Osteocyte (in vitro differentiated cells): ENCODE results near the gene EXOC3L1. TPM values are rescaled to one million over a fixed set of nuclear protein-coding genes. Genes with fewer than 3 reads are reported as not detected.

Experiments
- DNase-seq: peaks from one replicate; pipeline ENCODE4 v3.0.0; 2021; ENCODE audit warnings: mixed read lengths; ENCODE audit not compliant: unreplicated experiment; ENCODE audit errors: extremely low spot score
- H3K27ac Mint-ChIP-seq: one replicate; pipeline ENCODE4 v1.8.0; 2021; ENCODE audit warnings: mild to moderate bottlenecking, mixed read lengths; ENCODE audit not compliant: unreplicated experiment
- H3K27me3 Mint-ChIP-seq: one replicate; pipeline ENCODE4 v1.8.0; 2021; ENCODE audit warnings: mixed read lengths; ENCODE audit not compliant: unreplicated experiment
- H3K36me3 Mint-ChIP-seq: one replicate; pipeline ENCODE4 v1.8.0; 2021; ENCODE audit warnings: mixed read lengths; ENCODE audit not compliant: unreplicated experiment
- H3K4me1 Mint-ChIP-seq: one replicate; pipeline ENCODE4 v1.8.0; 2021; ENCODE audit warnings: mixed read lengths; ENCODE audit not compliant: unreplicated experiment
- H3K4me3 Mint-ChIP-seq: one replicate; pipeline ENCODE4 v1.8.0; 2021; ENCODE audit warnings: mild to moderate bottlenecking, moderate library complexity, mixed read lengths; ENCODE audit not compliant: unreplicated experiment
- H3K9me3 Mint-ChIP-seq: one replicate; pipeline ENCODE4 v1.8.0; 2021; ENCODE audit warnings: mixed read lengths; ENCODE audit not compliant: unreplicated experiment
- total RNA-seq: library from RNA; stranded (reverse); gene quantifications from 2 replicates; pipeline ENCODE4 v1.2.1, GENCODE V29; 2021
- TF ChIP-seq, protein P1 (sequence below): fragments of 200-600 bp; sonication (generic); IDR thresholded peaks from 2 replicates; pipeline ENCODE4 v1.5.0; 2021; ENCODE audit warnings: antibody characterized with exemption, mild to moderate bottlenecking, moderate library complexity

Gene EXOC3L1
- total RNA-seq, 1 donor from 2014 or later, result not detected

DNA sequence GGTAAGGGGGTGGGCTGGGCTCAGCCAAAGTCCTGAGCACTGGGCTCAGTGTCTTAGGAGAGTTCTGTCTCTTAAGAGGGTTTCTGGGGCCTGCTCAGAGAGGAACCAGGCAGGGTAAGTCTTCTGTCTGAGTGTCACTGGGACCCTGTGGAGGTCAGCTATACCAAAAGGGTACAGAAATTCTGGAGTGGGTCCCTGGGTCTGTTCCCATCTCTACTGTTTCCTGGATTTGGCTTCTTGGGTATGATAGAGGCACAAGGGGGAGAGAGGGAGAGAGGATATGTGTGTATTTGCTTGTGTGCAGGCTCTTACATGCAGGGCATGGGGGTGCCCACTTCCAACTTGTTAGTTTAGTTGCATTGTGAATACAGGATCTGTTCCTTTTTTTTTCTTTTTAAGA, 3.6 kb upstream of the EXOC3L1 start:
- Mint-ChIP-seq H3K27ac (peak overlapping the region; percentile 4), H3K36me3 (peaks cover 22% of the 10 kb centered on the region), H3K4me1 (peaks cover 31% of the 10 kb centered on the region), H3K27me3 (no peaks in the 10 kb centered on the region), H3K4me3 (peak overlapping the region; percentile 84), H3K9me3 (no peaks in the 10 kb centered on the region)
- no peak for DNase-seq
- TF ChIP-seq, protein P1, sequence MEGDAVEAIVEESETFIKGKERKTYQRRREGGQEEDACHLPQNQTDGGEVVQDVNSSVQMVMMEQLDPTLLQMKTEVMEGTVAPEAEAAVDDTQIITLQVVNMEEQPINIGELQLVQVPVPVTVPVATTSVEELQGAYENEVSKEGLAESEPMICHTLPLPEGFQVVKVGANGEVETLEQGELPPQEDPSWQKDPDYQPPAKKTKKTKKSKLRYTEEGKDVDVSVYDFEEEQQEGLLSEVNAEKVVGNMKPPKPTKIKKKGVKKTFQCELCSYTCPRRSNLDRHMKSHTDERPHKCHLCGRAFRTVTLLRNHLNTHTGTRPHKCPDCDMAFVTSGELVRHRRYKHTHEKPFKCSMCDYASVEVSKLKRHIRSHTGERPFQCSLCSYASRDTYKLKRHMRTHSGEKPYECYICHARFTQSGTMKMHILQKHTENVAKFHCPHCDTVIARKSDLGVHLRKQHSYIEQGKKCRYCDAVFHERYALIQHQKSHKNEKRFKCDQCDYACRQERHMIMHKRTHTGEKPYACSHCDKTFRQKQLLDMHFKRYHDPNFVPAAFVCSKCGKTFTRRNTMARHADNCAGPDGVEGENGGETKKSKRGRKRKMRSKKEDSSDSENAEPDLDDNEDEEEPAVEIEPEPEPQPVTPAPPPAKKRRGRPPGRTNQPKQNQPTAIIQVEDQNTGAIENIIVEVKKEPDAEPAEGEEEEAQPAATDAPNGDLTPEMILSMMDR, result no peak

DNA sequence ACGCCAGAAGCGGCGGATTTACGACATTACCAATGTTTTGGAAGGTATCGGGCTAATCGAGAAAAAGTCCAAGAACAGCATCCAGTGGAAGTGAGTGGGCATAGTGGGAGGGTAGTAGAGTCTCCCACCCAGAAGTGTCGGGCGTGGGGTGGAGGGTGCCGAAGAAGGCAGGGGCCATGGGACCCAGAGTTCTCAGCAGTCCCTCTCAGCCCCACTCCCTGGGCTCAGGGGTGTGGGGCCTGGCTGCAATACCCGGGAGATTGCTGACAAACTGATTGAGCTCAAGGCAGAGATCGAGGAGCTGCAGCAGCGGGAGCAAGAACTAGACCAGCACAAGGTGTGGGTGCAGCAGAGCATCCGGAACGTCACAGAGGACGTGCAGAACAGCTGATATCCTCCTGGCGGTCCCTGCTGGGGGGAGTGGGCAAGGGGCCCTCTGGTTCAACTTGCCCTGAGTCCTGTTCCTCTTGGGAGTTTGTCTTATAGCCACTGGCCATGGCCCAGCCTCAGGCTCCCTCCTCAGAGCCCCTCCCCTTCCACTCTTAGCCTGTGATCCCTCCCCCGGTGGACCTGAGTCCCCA, 2.9 kb upstream of the EXOC3L1 start:
- H3K4me3 Mint-ChIP-seq, result peak overlapping the region; percentile 84

DNA sequence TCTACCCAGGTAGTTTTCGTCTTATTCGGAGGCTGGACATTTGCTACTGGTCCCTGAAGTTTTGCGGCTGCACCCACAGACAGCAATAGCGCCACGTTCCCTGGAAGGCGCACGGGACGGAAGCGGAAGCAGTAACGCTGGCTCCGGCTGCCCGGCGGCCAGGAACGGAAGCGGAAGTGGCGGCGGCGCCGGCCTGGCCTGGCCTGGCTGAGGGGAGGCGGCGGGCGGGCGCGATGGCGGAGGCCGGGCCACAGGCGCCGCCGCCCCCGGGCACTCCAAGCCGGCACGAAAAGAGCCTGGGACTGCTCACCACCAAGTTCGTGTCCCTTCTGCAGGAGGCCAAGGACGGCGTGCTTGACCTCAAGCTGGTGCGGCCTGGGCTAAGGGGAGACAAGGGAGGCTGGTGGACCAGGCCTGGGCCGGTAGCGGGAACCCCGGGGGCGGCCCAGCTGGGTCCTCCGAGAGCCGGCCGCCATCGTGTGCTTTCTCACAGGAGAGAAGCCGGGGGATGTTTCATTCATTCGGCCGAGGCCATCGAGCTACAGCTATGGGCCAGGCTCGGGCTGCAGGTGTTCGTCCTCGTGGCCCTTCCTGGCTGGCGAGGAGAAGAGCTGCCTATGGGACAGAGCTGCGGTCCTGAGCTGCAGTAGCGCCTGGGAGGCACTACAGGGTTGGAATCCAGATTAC, 2.2 kb upstream of the EXOC3L1 start, which contains the start of gene E2F4:
TSS of gene E2F4 (plus strand) at position 161 of the 687 bp plus-strand sequence. CDS start at position 234, 73 bp downstream.
- peaks cover 26% of the 10 kb centered on the region for H3K4me1 Mint-ChIP-seq
- H3K27ac Mint-ChIP-seq, result peak within 1 kb of the TSS; percentile 80
- no peaks in the 10 kb centered on the region for H3K9me3 Mint-ChIP-seq
- H3K36me3 Mint-ChIP-seq, result peaks cover 18% of the 10 kb centered on the region
- DNase-seq, result peak; percentile 94
- TF ChIP-seq, protein P1, result no peak
- no peaks in the 10 kb centered on the region for H3K27me3 Mint-ChIP-seq
- H3K4me3 Mint-ChIP-seq, result peak within 1 kb of the TSS; percentile 84

More for the DNA sequence above, 2.9 kb upstream of the EXOC3L1 start:
- peak overlapping the region; percentile 80 for H3K27ac Mint-ChIP-seq
- H3K4me1 Mint-ChIP-seq, result peaks cover 26% of the 10 kb centered on the region
- no peaks in the 10 kb centered on the region for H3K9me3 Mint-ChIP-seq
- peaks cover 18% of the 10 kb centered on the region for H3K36me3 Mint-ChIP-seq
- TF ChIP-seq, protein P1, result no peak
- H3K27me3 Mint-ChIP-seq, result no peaks in the 10 kb centered on the region
- DNase-seq, result no peak

DNA sequence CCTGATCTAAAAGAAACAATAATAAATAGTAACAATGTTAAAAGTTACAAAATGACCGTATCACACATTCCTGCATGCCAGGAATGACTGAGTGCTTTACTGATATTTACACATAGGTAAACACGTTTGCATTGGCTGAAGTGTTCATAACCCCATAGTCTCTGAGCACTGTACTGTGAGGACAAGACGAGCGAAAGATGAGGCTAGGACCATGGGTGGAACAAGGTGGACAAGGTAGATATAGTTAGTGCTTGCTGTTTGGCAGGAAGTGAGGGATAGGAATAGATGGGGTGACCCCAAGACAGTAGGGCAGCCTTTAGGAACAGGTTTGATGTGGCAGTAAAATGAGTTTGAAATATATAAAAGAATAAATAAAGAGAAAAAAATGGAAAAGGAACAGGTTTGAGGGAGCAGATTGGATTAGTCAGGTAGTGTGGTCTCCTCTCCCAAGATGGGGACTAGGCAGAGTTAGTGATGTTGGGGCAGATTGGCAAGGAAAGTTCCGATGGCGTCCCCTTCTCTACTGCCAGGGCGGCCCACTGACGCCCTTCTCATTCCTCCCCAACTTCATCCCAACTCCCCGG, 1.6 kb upstream of the EXOC3L1 start:
- H3K9me3 Mint-ChIP-seq, result no peaks in the 10 kb centered on the region
- peak overlapping the region; percentile 84 for H3K4me3 Mint-ChIP-seq
- no peak for DNase-seq
- H3K27ac Mint-ChIP-seq, result peak overlapping the region; percentile 39
- H3K27me3 Mint-ChIP-seq, result no peaks in the 10 kb centered on the region
- TF ChIP-seq, protein P1, result no peak
- peaks cover 14% of the 10 kb centered on the region for H3K36me3 Mint-ChIP-seq
- H3K4me1 Mint-ChIP-seq, result peaks cover 26% of the 10 kb centered on the region
